HG03521 (cell line): Measurements from ENCODE around the gene CAMSAP1.

Source experiments
- ATAC-seq: cut with Tn5 transposase; IDR thresholded peaks from one replicate; pipeline ENCODE4 v1.9.1; 2021; ENCODE audit warnings: mild to moderate bottlenecking, moderate library complexity; ENCODE audit not compliant: unreplicated experiment

CAMSAP1 gene

GRCh38 chr9:135794361-135794885 lies 112.9 kb downstream of the CAMSAP1 start:
- ATAC-seq = no peak

GRCh38 chr9:135794057-135794335 lies 113.3 kb downstream of the CAMSAP1 start:
- no peak for ATAC-seq

- no peak for ATAC-seq
Observed at GRCh38 chr9:135793221-135794056, 113.9 kb downstream of the CAMSAP1 start.

- ATAC-seq = no peak
Observed at GRCh38 chr9:135792268-135793128, 114.8 kb downstream of the CAMSAP1 start.

GRCh38 chr9:135791431-135792267 lies 115.7 kb downstream of the CAMSAP1 start:
- no peak for ATAC-seq

- ATAC-seq = no peak
Observed at GRCh38 chr9:135790850-135791249, 116.5 kb downstream of the CAMSAP1 start.

GRCh38 chr9:135790356-135790755 lies 117.0 kb downstream of the CAMSAP1 start:
- no peak for ATAC-seq

GRCh38 chr9:135789838-135790291 lies 117.5 kb downstream of the CAMSAP1 start:
- ATAC-seq = no peak

GRCh38 chr9:135788576-135789300 lies 118.6 kb downstream of the CAMSAP1 start:
- no peak for ATAC-seq

- ATAC-seq = no peak
Observed at GRCh38 chr9:135787776-135788575, 119.4 kb downstream of the CAMSAP1 start.

GRCh38 chr9:135787317-135787716 lies 120.0 kb downstream of the CAMSAP1 start:
- no peak for ATAC-seq

GRCh38 chr9:135786146-135786690 lies 121.1 kb downstream of the CAMSAP1 start:
- no peak for ATAC-seq

GRCh38 chr9:135785013-135785575 lies 122.3 kb downstream of the CAMSAP1 start:
- ATAC-seq = no peak

- no peak for ATAC-seq
Observed at GRCh38 chr9:135783540-135784245, 123.7 kb downstream of the CAMSAP1 start.

- no peak for ATAC-seq
Observed at GRCh38 chr9:135782946-135783345, 124.4 kb downstream of the CAMSAP1 start.

GRCh38 chr9:135780626-135781025 lies 126.7 kb downstream of the CAMSAP1 start:
- ATAC-seq = no peak

GRCh38 chr9:135780086-135780485 lies 127.3 kb downstream of the CAMSAP1 start:
- ATAC-seq = no peak

GRCh38 chr9:135779571-135779970 lies 127.8 kb downstream of the CAMSAP1 start:
- no peak for ATAC-seq
